Mammary epithelial cell (primary cell): Measurements from ENCODE around the gene LDB1.

Experiments used
- EZH2 ChIP-seq: IDR thresholded peaks from 2 replicates; pipeline ENCODE4 v1.6.1; 2012; ENCODE audit warnings: low read length, inconsistent platforms, borderline replicate concordance
- TF ChIP-seq, protein P1 (sequence below), 2 donors: IDR thresholded peaks in 1 of 2; conservative IDR thresholded peaks in 1 of 2; 2 replicates each; pipeline ENCODE4 v1.5.1; 2011 to 2012; ENCODE audit warnings: inconsistent platforms in 2 of 2, low read length in 2 of 2, mild to moderate bottlenecking in 2 of 2, control low read depth in 1 of 2, low read depth in 1 of 2; ENCODE audit not compliant: insufficient read depth in 1 of 2; ENCODE audit errors: extremely low read depth in 1 of 2

- TF ChIP-seq, protein P1, sequence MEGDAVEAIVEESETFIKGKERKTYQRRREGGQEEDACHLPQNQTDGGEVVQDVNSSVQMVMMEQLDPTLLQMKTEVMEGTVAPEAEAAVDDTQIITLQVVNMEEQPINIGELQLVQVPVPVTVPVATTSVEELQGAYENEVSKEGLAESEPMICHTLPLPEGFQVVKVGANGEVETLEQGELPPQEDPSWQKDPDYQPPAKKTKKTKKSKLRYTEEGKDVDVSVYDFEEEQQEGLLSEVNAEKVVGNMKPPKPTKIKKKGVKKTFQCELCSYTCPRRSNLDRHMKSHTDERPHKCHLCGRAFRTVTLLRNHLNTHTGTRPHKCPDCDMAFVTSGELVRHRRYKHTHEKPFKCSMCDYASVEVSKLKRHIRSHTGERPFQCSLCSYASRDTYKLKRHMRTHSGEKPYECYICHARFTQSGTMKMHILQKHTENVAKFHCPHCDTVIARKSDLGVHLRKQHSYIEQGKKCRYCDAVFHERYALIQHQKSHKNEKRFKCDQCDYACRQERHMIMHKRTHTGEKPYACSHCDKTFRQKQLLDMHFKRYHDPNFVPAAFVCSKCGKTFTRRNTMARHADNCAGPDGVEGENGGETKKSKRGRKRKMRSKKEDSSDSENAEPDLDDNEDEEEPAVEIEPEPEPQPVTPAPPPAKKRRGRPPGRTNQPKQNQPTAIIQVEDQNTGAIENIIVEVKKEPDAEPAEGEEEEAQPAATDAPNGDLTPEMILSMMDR (conservative IDR thresholded peaks at IDR 0.05 in 1 of 2, IDR thresholded peaks at IDR 0.05 in 1 of 2; ENCODE audit: extremely low read depth in 1 of 2, insufficient read depth in 1 of 2, low read depth in 1 of 2, low read length in 2 of 2): no peak
- TF ChIP-seq EZH2: no peak
Measured at GRCh38 chr10:102159051-102159597, 39.0 kb upstream of the LDB1 start.
